Mesothelial cell of epicardium (in vitro differentiated cells): ENCODE results near the gene STPG2. TPM values are rescaled to one million over a fixed set of nuclear protein-coding genes. Genes with fewer than 3 reads are reported as not detected.

Source experiments
- DNase-seq, 2 experiments: peaks; one replicate each; pipeline ENCODE4 v3.0.0; 2021; ENCODE audit warnings: low spot score in 2 of 2; ENCODE audit not compliant: unreplicated experiment in 2 of 2
- H3K27ac Mint-ChIP-seq: 2 replicates; pipeline ENCODE4 v1.8.0; 2021; ENCODE audit warnings: mixed read lengths
- H3K27me3 Mint-ChIP-seq: 2 replicates; pipeline ENCODE4 v1.8.0; 2021; ENCODE audit warnings: low read depth, mixed read lengths
- H3K36me3 Mint-ChIP-seq: 2 replicates; pipeline ENCODE4 v1.8.0; 2021; ENCODE audit warnings: mixed read lengths
- H3K4me1 Mint-ChIP-seq: 2 replicates; pipeline ENCODE4 v1.8.0; 2021; ENCODE audit warnings: mixed read lengths
- H3K4me3 Mint-ChIP-seq: 2 replicates; pipeline ENCODE4 v1.8.0; 2021; ENCODE audit warnings: mild to moderate bottlenecking, moderate library complexity, mixed read lengths
- H3K9me3 Mint-ChIP-seq: 2 replicates; pipeline ENCODE4 v1.8.0; 2021; ENCODE audit warnings: mixed read lengths
- CTCF ChIP-seq: fragments of 200-600 bp; sonication (generic); IDR thresholded peaks from one replicate; pipeline ENCODE4 v1.5.0; 2021; ENCODE audit warnings: antibody characterized with exemption; ENCODE audit not compliant: unreplicated experiment
- total RNA-seq: library from RNA; stranded (reverse); gene quantifications from 3 replicates; pipeline ENCODE4 v1.2.1, GENCODE V29; 2021

STPG2 gene
- total RNA-seq, 1 donor from 2014 or later, result 0.85 TPM

- Mint-ChIP-seq H3K27me3 (no peaks in the 10 kb centered on the region), H3K4me1 (peaks cover 3% of the 10 kb centered on the region), H3K9me3 (peaks cover 24% of the 10 kb centered on the region), H3K4me3 (no peak overlapping the region), H3K36me3 (peaks cover 7% of the 10 kb centered on the region), H3K27ac (no peak overlapping the region)
- no peak for TF ChIP-seq CTCF
- no peak for DNase-seq
Observed at GRCh38 chr4:98094118-98094517, 49.2 kb downstream of the STPG2 start.

GRCh38 chr4:98093662-98094061, 49.6 kb downstream of the STPG2 start:
- Mint-ChIP-seq H3K27me3 (no peaks in the 10 kb centered on the region), H3K36me3 (peaks cover 7% of the 10 kb centered on the region), H3K9me3 (peaks cover 24% of the 10 kb centered on the region), H3K4me3 (no peak overlapping the region), H3K27ac (no peak overlapping the region), H3K4me1 (no peaks in the 10 kb centered on the region)
- TF ChIP-seq CTCF, result no peak
- no peak for DNase-seq

- peak; percentile 43 for TF ChIP-seq CTCF
- H3K4me1 Mint-ChIP-seq, result no peaks in the 10 kb centered on the region
- H3K9me3 Mint-ChIP-seq, result peaks cover 24% of the 10 kb centered on the region
- no peak overlapping the region for H3K4me3 Mint-ChIP-seq
- H3K27me3 Mint-ChIP-seq, result no peaks in the 10 kb centered on the region
- H3K27ac Mint-ChIP-seq, result no peak overlapping the region
- peaks cover 7% of the 10 kb centered on the region for H3K36me3 Mint-ChIP-seq
- DNase-seq, result no peak
Observed at GRCh38 chr4:98092833-98093439, 50.3 kb downstream of the STPG2 start.

GRCh38 chr4:98081936-98082335, 61.3 kb downstream of the STPG2 start:
- no peaks in the 10 kb centered on the region for H3K36me3 Mint-ChIP-seq

GRCh38 chr4:98068495-98068894, 74.8 kb downstream of the STPG2 start:
- H3K27ac Mint-ChIP-seq, result no peak overlapping the region
- H3K4me3 Mint-ChIP-seq, result no peak overlapping the region
- peaks cover 3% of the 10 kb centered on the region for H3K36me3 Mint-ChIP-seq
- no peak for TF ChIP-seq CTCF
- H3K9me3 Mint-ChIP-seq, result peaks cover 18% of the 10 kb centered on the region
- peaks cover 2% of the 10 kb centered on the region for H3K4me1 Mint-ChIP-seq
- DNase-seq, result no peak
- H3K27me3 Mint-ChIP-seq, result no peaks in the 10 kb centered on the region

More at GRCh38 chr4:98081936-98082335, 61.3 kb downstream of the STPG2 start:
- Mint-ChIP-seq H3K27me3 (no peaks in the 10 kb centered on the region), H3K4me3 (no peak overlapping the region), H3K9me3 (peaks cover 9% of the 10 kb centered on the region), H3K27ac (no peak overlapping the region), H3K4me1 (peaks cover 5% of the 10 kb centered on the region)
- DNase-seq, result no peak
- no peak for TF ChIP-seq CTCF
